ENCODE data around the gene BTAF1. TPM values are rescaled to one million over a fixed set of nuclear protein-coding genes. Genes with fewer than 3 reads are reported as not detected.

Gene BTAF1
- total RNA-seq, 1 donor = 47.4 TPM

- TF ChIP-seq, protein P1, sequence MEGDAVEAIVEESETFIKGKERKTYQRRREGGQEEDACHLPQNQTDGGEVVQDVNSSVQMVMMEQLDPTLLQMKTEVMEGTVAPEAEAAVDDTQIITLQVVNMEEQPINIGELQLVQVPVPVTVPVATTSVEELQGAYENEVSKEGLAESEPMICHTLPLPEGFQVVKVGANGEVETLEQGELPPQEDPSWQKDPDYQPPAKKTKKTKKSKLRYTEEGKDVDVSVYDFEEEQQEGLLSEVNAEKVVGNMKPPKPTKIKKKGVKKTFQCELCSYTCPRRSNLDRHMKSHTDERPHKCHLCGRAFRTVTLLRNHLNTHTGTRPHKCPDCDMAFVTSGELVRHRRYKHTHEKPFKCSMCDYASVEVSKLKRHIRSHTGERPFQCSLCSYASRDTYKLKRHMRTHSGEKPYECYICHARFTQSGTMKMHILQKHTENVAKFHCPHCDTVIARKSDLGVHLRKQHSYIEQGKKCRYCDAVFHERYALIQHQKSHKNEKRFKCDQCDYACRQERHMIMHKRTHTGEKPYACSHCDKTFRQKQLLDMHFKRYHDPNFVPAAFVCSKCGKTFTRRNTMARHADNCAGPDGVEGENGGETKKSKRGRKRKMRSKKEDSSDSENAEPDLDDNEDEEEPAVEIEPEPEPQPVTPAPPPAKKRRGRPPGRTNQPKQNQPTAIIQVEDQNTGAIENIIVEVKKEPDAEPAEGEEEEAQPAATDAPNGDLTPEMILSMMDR (IDR thresholded peaks at IDR 0.05; ENCODE audit: extremely low read depth, low read depth, low read length) = no peak
- H3K4me2 ChIP-seq (ENCODE audit: insufficient read depth, low read length) = no peak overlapping the region
- peaks cover 40% of the 10 kb centered on the region for H3K36me3 ChIP-seq (ENCODE audit: insufficient read depth, low read length)
- H3K79me2 ChIP-seq (ENCODE audit: insufficient read depth, low read length) = no peaks in the 10 kb centered on the region
- H3K4me3 ChIP-seq (ENCODE audit: insufficient read depth, low read length) = no peak overlapping the region
- H3K9me3 ChIP-seq (ENCODE audit: low read depth, low read length) = no peaks in the 10 kb centered on the region
- H3K4me1 ChIP-seq (ENCODE audit: insufficient read depth, low read length) = no peaks in the 10 kb centered on the region
- no peak overlapping the region for H3K27ac ChIP-seq (ENCODE audit: low read depth, low read length)
- no peak for DNase-seq (ENCODE audit: insufficient read length, low spot score, missing footprints)
- no peaks in the 10 kb centered on the region for H3K27me3 ChIP-seq (ENCODE audit: insufficient read depth, low read length)
- peaks cover 2% of the 10 kb centered on the region for H4K20me1 ChIP-seq (ENCODE audit: insufficient read depth, low read length)
- no peak overlapping the region for H2AFZ ChIP-seq (ENCODE audit: low read length)
Measured at GRCh38 chr10:92001581-92001980, 78.0 kb downstream of the BTAF1 start.

DNA sequence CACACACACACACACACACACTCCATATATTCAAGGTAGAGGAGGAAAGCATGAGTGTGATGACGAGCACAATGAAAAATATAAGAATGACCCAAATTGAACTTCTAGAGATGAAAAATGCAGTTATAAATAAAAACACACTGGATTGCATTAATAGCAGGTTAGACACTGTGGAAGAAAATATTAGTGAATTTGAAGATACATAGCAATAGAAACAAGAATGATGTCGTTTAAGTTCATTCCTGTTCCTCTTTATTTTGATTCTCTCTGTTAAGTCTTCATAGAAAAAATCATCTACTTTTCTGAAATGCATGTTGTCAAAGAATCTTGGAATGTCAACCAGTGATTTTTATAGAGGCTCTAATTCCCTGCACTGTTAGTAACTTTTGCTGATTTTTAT, 78.4 kb downstream of the BTAF1 start:
- Histone ChIP-seq H3K27me3 (ENCODE audit: insufficient read depth, low read length) (no peaks in the 10 kb centered on the region), H3K36me3 (ENCODE audit: insufficient read depth, low read length) (peaks cover 38% of the 10 kb centered on the region), H3K4me3 (ENCODE audit: insufficient read depth, low read length) (no peak overlapping the region), H3K79me2 (ENCODE audit: insufficient read depth, low read length) (no peaks in the 10 kb centered on the region), H3K9me3 (ENCODE audit: low read depth, low read length) (no peaks in the 10 kb centered on the region), H4K20me1 (ENCODE audit: insufficient read depth, low read length) (peaks cover 2% of the 10 kb centered on the region), H3K4me1 (ENCODE audit: insufficient read depth, low read length) (no peaks in the 10 kb centered on the region), H3K4me2 (ENCODE audit: insufficient read depth, low read length) (no peak overlapping the region), H2AFZ (ENCODE audit: low read length) (no peak overlapping the region), H3K27ac (ENCODE audit: low read depth, low read length) (no peak overlapping the region)
- TF ChIP-seq, protein P1 (IDR thresholded peaks at IDR 0.05; ENCODE audit: extremely low read depth, low read depth, low read length) = no peak
- DNase-seq (ENCODE audit: insufficient read length, low spot score, missing footprints) = no peak

DNA sequence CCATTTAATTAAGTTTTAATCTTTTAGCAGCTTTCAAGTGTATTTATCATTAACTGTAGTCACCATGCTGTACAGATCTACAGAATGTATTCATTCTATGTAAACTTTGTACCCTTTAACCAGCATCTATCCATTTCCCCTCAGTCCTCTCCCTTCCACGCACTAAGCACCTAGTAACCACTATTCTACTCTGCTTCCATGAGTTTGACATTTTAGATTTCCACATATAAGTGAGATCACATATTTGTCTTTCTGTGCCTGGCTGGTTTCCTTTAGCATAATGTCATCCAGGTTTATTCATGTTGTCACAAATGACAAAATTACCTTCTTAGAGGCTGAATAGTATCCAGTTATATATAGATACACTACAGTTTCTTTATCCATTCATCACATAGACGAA, 79.7 kb downstream of the BTAF1 start:
- Histone ChIP-seq H4K20me1 (ENCODE audit: insufficient read depth, low read length) (peaks cover 2% of the 10 kb centered on the region), H3K79me2 (ENCODE audit: insufficient read depth, low read length) (no peaks in the 10 kb centered on the region), H2AFZ (ENCODE audit: low read length) (no peak overlapping the region), H3K9me3 (ENCODE audit: low read depth, low read length) (no peaks in the 10 kb centered on the region), H3K4me1 (ENCODE audit: insufficient read depth, low read length) (no peaks in the 10 kb centered on the region), H3K27ac (ENCODE audit: low read depth, low read length) (no peak overlapping the region), H3K4me3 (ENCODE audit: insufficient read depth, low read length) (no peak overlapping the region), H3K27me3 (ENCODE audit: insufficient read depth, low read length) (no peaks in the 10 kb centered on the region), H3K4me2 (ENCODE audit: insufficient read depth, low read length) (no peak overlapping the region), H3K36me3 (ENCODE audit: insufficient read depth, low read length) (peaks cover 29% of the 10 kb centered on the region)
- TF ChIP-seq, protein P1 (IDR thresholded peaks at IDR 0.05; ENCODE audit: extremely low read depth, low read depth, low read length) = no peak
- no peak for DNase-seq (ENCODE audit: insufficient read length, low spot score, missing footprints)

DNA sequence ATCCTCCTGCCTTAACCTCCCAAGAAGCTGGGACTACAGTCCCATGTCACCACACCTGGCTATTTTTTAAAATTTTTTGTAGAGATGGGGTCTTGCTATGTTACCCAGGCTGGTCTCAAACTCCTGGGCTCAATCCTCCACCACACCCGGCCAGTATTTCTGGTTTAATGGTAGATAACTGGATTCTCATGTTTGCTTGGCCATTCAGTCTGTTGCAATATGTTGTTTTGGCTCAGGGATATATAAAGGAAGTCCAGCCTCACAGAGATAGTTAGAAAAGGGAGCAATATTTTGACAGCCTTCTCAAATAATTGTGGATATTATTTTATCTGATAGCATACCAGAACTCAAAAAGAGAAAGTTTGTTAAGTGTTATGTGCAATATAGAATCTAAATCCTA, 82.4 kb downstream of the BTAF1 start:
- Histone ChIP-seq H3K4me2 (ENCODE audit: insufficient read depth, low read length) (no peak overlapping the region), H3K27ac (ENCODE audit: low read depth, low read length) (no peak overlapping the region)

More for the DNA sequence above, 82.4 kb downstream of the BTAF1 start:
- H3K9me3 ChIP-seq (ENCODE audit: low read depth, low read length) = no peaks in the 10 kb centered on the region
- H3K79me2 ChIP-seq (ENCODE audit: insufficient read depth, low read length) = no peaks in the 10 kb centered on the region
- no peak overlapping the region for H2AFZ ChIP-seq (ENCODE audit: low read length)
- no peaks in the 10 kb centered on the region for H3K27me3 ChIP-seq (ENCODE audit: insufficient read depth, low read length)
- H3K4me1 ChIP-seq (ENCODE audit: insufficient read depth, low read length) = no peaks in the 10 kb centered on the region
- DNase-seq (ENCODE audit: insufficient read length, low spot score, missing footprints) = no peak
- peaks cover 38% of the 10 kb centered on the region for H3K36me3 ChIP-seq (ENCODE audit: insufficient read depth, low read length)
- H3K4me3 ChIP-seq (ENCODE audit: insufficient read depth, low read length) = no peak overlapping the region
- TF ChIP-seq, protein P1 (IDR thresholded peaks at IDR 0.05; ENCODE audit: extremely low read depth, low read depth, low read length) = no peak
- peaks cover 2% of the 10 kb centered on the region for H4K20me1 ChIP-seq (ENCODE audit: insufficient read depth, low read length)

Measured in osteoblast (primary cell).